ENCODE measurements around the gene DPP6. TPM values are rescaled to one million over a fixed set of nuclear protein-coding genes. Genes with fewer than 3 reads are reported as not detected.

The DPP6 gene
- total and polyA plus RNA-seq, 8 donors: 0.29 to 1.2 (median 0.57) TPM

DNA sequence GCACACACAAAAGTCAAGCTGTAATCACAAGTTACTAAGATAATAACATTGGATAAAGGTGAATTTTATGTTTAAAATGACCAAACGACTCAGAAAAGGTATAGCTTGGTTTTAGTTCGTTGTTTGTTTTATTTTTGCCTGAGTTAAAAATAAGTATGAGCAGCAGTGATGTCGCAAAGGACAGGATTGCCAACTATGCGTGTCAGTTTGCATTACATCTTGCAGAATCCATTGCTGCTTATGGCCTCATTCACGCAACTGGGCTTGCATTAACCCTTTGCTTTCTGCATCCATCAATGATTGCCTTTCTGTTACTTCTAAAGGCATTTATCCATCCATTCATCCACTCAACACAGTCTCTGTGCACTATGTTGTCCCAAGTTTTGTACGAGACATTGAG lies 389.6 kb downstream of the DPP6 start:
- Histone ChIP-seq H3K27me3 (no peaks in the 10 kb centered on the region), H3K4me3 (no peak overlapping the region), H3K4me1 (no peaks in the 10 kb centered on the region), H3K27ac (no peak overlapping the region), H3K9me3 (peaks cover 0 to 19% of the 10 kb centered on the region in 2 donors), H3K36me3 (no peaks in the 10 kb centered on the region)
- DNase-seq (no peak), ATAC-seq (no peak)
- TF ChIP-seq, protein P1, sequence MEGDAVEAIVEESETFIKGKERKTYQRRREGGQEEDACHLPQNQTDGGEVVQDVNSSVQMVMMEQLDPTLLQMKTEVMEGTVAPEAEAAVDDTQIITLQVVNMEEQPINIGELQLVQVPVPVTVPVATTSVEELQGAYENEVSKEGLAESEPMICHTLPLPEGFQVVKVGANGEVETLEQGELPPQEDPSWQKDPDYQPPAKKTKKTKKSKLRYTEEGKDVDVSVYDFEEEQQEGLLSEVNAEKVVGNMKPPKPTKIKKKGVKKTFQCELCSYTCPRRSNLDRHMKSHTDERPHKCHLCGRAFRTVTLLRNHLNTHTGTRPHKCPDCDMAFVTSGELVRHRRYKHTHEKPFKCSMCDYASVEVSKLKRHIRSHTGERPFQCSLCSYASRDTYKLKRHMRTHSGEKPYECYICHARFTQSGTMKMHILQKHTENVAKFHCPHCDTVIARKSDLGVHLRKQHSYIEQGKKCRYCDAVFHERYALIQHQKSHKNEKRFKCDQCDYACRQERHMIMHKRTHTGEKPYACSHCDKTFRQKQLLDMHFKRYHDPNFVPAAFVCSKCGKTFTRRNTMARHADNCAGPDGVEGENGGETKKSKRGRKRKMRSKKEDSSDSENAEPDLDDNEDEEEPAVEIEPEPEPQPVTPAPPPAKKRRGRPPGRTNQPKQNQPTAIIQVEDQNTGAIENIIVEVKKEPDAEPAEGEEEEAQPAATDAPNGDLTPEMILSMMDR (IDR thresholded peaks at IDR 0.05): no peak
- intact Hi-C loops (cut with DNase I): no loop called here

DNA sequence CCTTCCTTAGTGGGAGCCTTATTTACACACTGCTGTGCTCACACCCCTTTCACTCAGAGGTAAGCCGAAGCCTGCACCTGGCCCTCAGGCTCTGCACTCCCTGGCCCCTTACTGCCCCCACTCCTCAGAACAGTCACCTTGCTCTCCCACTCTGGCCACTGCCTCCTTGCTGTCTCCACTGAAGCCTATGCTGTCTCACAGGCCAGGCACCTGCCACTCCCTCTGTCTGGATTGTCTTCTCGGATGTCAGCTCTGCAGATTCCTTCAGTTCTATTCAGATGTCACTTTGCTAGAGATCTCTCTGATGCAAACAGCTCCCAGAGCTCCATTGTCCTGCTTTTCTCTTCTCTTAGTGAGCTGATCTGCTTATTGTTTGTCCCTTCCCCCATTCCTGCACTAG lies 390.7 kb downstream of the DPP6 start:
- Histone ChIP-seq H3K4me3 (no peak overlapping the region), H3K36me3 (no peaks in the 10 kb centered on the region), H3K27me3 (no peaks in the 10 kb centered on the region), H3K4me1 (no peaks in the 10 kb centered on the region), H3K9me3 (peaks cover 0 to 28% of the 10 kb centered on the region in 2 donors), H3K27ac (no peak overlapping the region)
- DNase-seq (no peak), ATAC-seq (no peak)
- intact Hi-C loops (cut with DNase I): no loop called here
- TF ChIP-seq, protein P1 (IDR thresholded peaks at IDR 0.05): no peak

DNA sequence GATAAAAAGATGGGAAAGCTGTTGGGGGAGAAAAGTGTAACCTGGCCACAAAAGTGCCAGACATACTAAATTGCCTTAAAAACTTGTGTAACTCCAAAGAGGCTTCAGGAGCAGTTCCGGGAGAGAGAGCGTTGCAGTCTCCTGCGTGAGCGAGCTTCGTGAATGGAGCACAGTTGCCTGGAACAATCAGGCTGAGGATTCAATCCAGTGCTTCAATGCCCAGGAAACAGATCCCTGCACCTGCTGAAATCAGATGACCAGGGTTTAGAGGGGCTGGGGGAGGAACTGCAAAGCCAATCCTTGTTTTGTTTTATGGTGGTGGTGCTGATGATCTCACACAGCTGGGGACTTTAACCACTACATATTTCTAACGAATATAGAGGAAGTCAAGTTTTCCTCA lies 398.3 kb downstream of the DPP6 start:
- Histone ChIP-seq H3K9me3 (peaks cover 0 to 28% of the 10 kb centered on the region in 2 donors), H3K27me3 (no peaks in the 10 kb centered on the region), H3K4me3 (no peak overlapping the region), H3K27ac (no peak overlapping the region), H3K4me1 (no peaks in the 10 kb centered on the region), H3K36me3 (no peaks in the 10 kb centered on the region)
- intact Hi-C loops (cut with DNase I): no loop called here
- TF ChIP-seq, protein P1 (IDR thresholded peaks at IDR 0.05): no peak
- DNase-seq (no peak), ATAC-seq (no peak)

DNA sequence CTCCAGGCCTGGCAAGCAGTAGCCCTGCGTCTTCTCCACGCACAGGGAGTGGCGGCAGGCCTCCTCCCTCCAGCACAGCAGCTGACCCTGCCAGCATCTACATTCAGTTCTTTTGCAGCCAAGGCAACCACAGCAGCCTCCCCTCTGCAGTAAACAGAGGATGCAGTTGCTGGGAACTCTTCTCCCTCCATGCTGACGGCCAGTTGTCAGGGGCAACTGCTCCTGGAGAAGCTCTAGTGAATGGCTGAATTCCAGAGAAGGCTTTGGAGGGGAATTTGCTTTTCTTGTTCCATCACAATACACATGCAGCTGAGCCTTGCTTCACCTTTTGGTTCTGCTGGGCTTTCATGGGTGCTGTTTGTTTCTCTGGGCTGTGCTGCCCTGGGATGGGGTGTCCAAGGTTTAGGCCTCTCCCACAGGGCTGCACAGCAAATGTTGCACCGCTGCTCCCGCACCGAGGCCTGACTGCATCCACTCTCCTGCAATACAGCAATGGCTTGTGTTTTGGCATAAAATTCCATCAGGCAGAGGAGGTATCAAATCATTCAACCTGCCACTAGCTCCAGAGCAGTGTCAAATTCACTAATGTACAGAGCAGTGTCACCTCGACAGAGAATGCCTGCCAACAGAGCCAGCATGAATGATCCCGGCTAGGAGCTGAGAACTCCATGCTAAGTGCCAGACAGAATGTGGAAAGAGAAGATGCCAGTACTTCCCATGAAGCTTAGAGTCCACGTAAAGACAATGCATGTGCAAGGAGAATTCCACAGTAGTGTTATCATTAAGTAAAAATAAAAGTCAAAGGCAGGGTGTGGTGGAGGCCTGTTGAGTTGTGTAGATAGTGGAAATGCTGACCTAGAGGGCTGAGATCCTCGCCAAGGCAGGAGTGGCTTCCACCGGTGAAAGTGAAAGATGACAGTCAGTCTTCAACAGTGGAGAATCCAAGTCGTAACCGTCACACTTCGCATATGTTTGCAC lies 399.6 kb downstream of the DPP6 start:
- TF ChIP-seq, protein P1 (IDR thresholded peaks at IDR 0.05): no peak
- H3K4me3 ChIP-seq: no peak overlapping the region
- intact Hi-C loops (cut with DNase I): no loop called here
- DNase-seq: no peak
- H3K36me3 ChIP-seq: no peaks in the 10 kb centered on the region
- no peak overlapping the region for H3K27ac ChIP-seq
- no peaks in the 10 kb centered on the region for H3K4me1 ChIP-seq
- H3K27me3 ChIP-seq: no peaks in the 10 kb centered on the region
- peaks cover 0 to 26% of the 10 kb centered on the region in 2 donors for H3K9me3 ChIP-seq
- no peak for ATAC-seq

DNA sequence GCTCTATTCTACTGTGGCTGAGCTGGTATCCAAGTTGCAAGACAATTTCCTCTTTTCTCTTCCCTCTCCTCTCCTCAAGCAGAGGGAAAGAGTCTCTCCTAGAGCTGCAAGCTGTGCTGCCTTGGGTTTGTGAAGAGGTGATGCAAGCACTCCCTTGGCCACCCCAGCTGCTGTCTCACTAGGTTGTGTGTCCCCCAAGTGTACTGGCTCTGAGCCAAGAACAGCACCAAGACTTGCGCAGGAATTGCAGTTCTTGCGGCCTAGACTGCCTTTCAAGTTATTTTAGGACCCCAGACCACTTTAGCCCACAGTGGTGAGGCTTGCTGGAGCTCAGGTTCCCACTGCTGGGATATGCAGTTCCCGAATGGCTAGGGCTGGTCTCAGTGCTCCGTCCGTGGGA lies 411.6 kb downstream of the DPP6 start:
- Histone ChIP-seq H3K4me1 (no peaks in the 10 kb centered on the region), H3K4me3 (no peak overlapping the region), H3K27ac (no peak overlapping the region), H3K27me3 (no peaks in the 10 kb centered on the region), H3K36me3 (no peaks in the 10 kb centered on the region), H3K9me3 (peaks cover 0 to 41% of the 10 kb centered on the region in 2 donors)
- TF ChIP-seq, protein P1 (IDR thresholded peaks at IDR 0.05): no peak
- ATAC-seq (no peak), DNase-seq (no peak)
- intact Hi-C loops (cut with DNase I): no loop called here

Data from left lung (tissue), 10 donors.